ENCODE results near the gene SMC1B.

- TF ChIP-seq, protein P1, sequence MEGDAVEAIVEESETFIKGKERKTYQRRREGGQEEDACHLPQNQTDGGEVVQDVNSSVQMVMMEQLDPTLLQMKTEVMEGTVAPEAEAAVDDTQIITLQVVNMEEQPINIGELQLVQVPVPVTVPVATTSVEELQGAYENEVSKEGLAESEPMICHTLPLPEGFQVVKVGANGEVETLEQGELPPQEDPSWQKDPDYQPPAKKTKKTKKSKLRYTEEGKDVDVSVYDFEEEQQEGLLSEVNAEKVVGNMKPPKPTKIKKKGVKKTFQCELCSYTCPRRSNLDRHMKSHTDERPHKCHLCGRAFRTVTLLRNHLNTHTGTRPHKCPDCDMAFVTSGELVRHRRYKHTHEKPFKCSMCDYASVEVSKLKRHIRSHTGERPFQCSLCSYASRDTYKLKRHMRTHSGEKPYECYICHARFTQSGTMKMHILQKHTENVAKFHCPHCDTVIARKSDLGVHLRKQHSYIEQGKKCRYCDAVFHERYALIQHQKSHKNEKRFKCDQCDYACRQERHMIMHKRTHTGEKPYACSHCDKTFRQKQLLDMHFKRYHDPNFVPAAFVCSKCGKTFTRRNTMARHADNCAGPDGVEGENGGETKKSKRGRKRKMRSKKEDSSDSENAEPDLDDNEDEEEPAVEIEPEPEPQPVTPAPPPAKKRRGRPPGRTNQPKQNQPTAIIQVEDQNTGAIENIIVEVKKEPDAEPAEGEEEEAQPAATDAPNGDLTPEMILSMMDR (IDR thresholded peaks at IDR 0.05 in 8 of 11, conservative IDR thresholded peaks at IDR 0.05 in 3 of 11): no peak
- no peak for TF ChIP-seq POLR2A (IDR thresholded peaks at IDR 0.05)
Measured at GRCh38 chr22:45399712-45400445, 13.5 kb downstream of the SMC1B start.

All from spleen (tissue), 7 donors.